CD4-positive, alpha-beta T cell treated with Interleukin-21 for 1 hour (primary cell): ENCODE data around the gene ZNF148.
"Not testable (repeated sequence)": the region's sequence is repeated elsewhere in the genome, so short reads cannot be mapped to it uniquely, and the experiment has no call there.

Experiments used
- DNase-seq: peaks from one replicate; pipeline ENCODE4 v3.0.0-alpha.2; 2020

ZNF148 gene

GRCh38 chr3:125374996-125375941 lies at the start of gene ZNF148:
Gene ZNF148, minus strand, starts transcription at chr3:125375325. Its CDS starts 61,685 bp downstream, at chr3:125313640.
- DNase-seq: peak; percentile 95

- no peak for DNase-seq
Observed at GRCh38 chr3:125418306-125418705, 43.2 kb upstream of the ZNF148 start.

- DNase-seq: no peak
Observed at GRCh38 chr3:125416235-125416634, 41.1 kb upstream of the ZNF148 start.

GRCh38 chr3:125414669-125415068 lies 39.5 kb upstream of the ZNF148 start:
- DNase-seq: no peak

GRCh38 chr3:125410922-125411321 lies 35.8 kb upstream of the ZNF148 start:
- DNase-seq: no peak

- no peak for DNase-seq
Observed at GRCh38 chr3:125406070-125406469, 30.9 kb upstream of the ZNF148 start.

- DNase-seq: not testable (repeated sequence)
Observed at GRCh38 chr3:125405515-125405914, 30.4 kb upstream of the ZNF148 start.

GRCh38 chr3:125403789-125404188 lies 28.7 kb upstream of the ZNF148 start:
- no peak for DNase-seq

- no peak for DNase-seq
Observed at GRCh38 chr3:125402639-125403038, 27.5 kb upstream of the ZNF148 start.

GRCh38 chr3:125401402-125401801 lies 26.3 kb upstream of the ZNF148 start:
- no peak for DNase-seq

GRCh38 chr3:125398952-125399351 lies 23.8 kb upstream of the ZNF148 start:
- no peak for DNase-seq

GRCh38 chr3:125395091-125395490 lies 20.0 kb upstream of the ZNF148 start:
- no peak for DNase-seq

GRCh38 chr3:125394406-125394805 lies 19.3 kb upstream of the ZNF148 start:
- DNase-seq: no peak

- no peak for DNase-seq
Observed at GRCh38 chr3:125389282-125389681, 14.2 kb upstream of the ZNF148 start.

- DNase-seq: not testable (repeated sequence)
Observed at GRCh38 chr3:125388369-125388768, 13.2 kb upstream of the ZNF148 start.

- DNase-seq: no peak
Observed at GRCh38 chr3:125386811-125387210, 11.7 kb upstream of the ZNF148 start.

GRCh38 chr3:125383744-125384143 lies 8.6 kb upstream of the ZNF148 start:
- no peak for DNase-seq

- no peak for DNase-seq
Observed at GRCh38 chr3:125382298-125382697, 7.2 kb upstream of the ZNF148 start.

- peak; percentile 8 for DNase-seq
Observed at GRCh38 chr3:125381743-125382142, 6.6 kb upstream of the ZNF148 start.

GRCh38 chr3:125381314-125381713 lies 6.2 kb upstream of the ZNF148 start:
- DNase-seq: no peak

- DNase-seq: no peak
Observed at GRCh38 chr3:125379483-125379882, 4.4 kb upstream of the ZNF148 start.

- no peak for DNase-seq
Observed at GRCh38 chr3:125378762-125379161, 3.6 kb upstream of the ZNF148 start.

GRCh38 chr3:125375950-125376679 lies 990 bp upstream of the ZNF148 start:
- no peak for DNase-seq

- DNase-seq: peak; percentile 49
Observed at GRCh38 chr3:125374501-125374995, 577 bp downstream of the ZNF148 start.
